PC-9 (cell line): ENCODE results near the gene CA11. TPM values are rescaled to one million over a fixed set of nuclear protein-coding genes. Genes with fewer than 3 reads are reported as not detected.
A peak's percentile ranks its signal among the peaks of the same experiment; 100 is the strongest.

Experiments
- BruUV-seq: library from RNA; stranded (reverse); fragments of 400-500 nt; replicated peaks from 2 replicates; lab custom pipeline; 2021; lab: Mats Ljungman, UMichigan
- CTCF ChIA-PET: fragments of 300-600 bp; sonication (Branson Sonifier 250); formaldehyde crosslinking; loops from one replicate; lab custom pipeline; 2022; ENCODE audit warnings: antibody characterized with exemption; lab: Charles Lee
- POLR2A ChIA-PET: fragments of 300-600 bp; sonication (Branson Sonifier 250); formaldehyde crosslinking; loops from one replicate; lab custom pipeline; 2022; ENCODE audit warnings: antibody characterized with exemption; ENCODE audit not compliant: unreplicated experiment; lab: Charles Lee
- DNase-seq, 2 experiments: peaks; one replicate each; pipeline versions ENCODE4 v3.0.0 to v3.0.0-alpha.2; 2015 to 2022; ENCODE audit warnings: mixed read lengths in 1 of 2
- H2AFZ ChIP-seq: fragments of 200-600 bp; sonication (generic); 2 replicates; pipeline ENCODE4 v1.8.1; 2017; ENCODE audit warnings: antibody characterized with exemption
- H3F3A ChIP-seq: fragments of 200-600 bp; sonication (generic); 2 replicates; pipeline ENCODE4 v1.8.1; 2017; ENCODE audit warnings: antibody characterized with exemption, mild to moderate bottlenecking, low read depth; ENCODE audit not compliant: insufficient read depth
- H3K27ac ChIP-seq: fragments of 200-600 bp; sonication (generic); 2 replicates; pipeline ENCODE4 v1.6.1; 2016; ENCODE audit warnings: mixed run types
- H3K27me3 ChIP-seq: fragments of 200-600 bp; sonication (generic); 2 replicates; pipeline ENCODE4 v1.6.1; 2016; ENCODE audit warnings: low read depth, mixed run types; ENCODE audit not compliant: insufficient read depth
- H3K36me3 ChIP-seq: fragments of 200-600 bp; sonication (generic); 2 replicates; pipeline ENCODE4 v1.6.1; 2016; ENCODE audit warnings: low read depth, mixed run types
- H3K4me1 ChIP-seq: fragments of 200-600 bp; sonication (generic); replicated peaks from 2 replicates; pipeline ENCODE4 v1.6.1; 2016; ENCODE audit warnings: mixed run types; ENCODE audit not compliant: insufficient read depth
- H3K4me2 ChIP-seq: fragments of 200-600 bp; sonication (generic); 2 replicates; pipeline ENCODE4 v1.6.1; 2017; ENCODE audit warnings: mixed run types
- H3K4me3 ChIP-seq: fragments of 200-600 bp; sonication (generic); 2 replicates; pipeline ENCODE4 v1.6.1; 2016; ENCODE audit warnings: mixed run types
- H3K79me2 ChIP-seq: fragments of 200-600 bp; sonication (generic); 2 replicates; pipeline ENCODE4 v1.6.1; 2017; ENCODE audit warnings: low read depth, mixed run types
- H3K9me2 ChIP-seq: fragments of 200-600 bp; sonication (generic); 2 replicates; pipeline ENCODE4 v1.8.1; 2017; ENCODE audit warnings: mild to moderate bottlenecking; ENCODE audit not compliant: insufficient read depth
- H3K9me3 ChIP-seq: fragments of 200-600 bp; sonication (generic); 2 replicates; pipeline ENCODE4 v1.8.1; 2016; ENCODE audit warnings: low read depth; ENCODE audit not compliant: insufficient read depth
- H4K20me1 ChIP-seq: fragments of 200-600 bp; sonication (generic); 2 replicates; pipeline ENCODE4 v1.8.1; 2017; ENCODE audit not compliant: insufficient read depth
- CTCF ChIP-seq: fragments of 200-600 bp; sonication (generic); conservative IDR thresholded peaks from 2 replicates; pipeline ENCODE4 v1.6.1; 2017; ENCODE audit warnings: mixed run types, antibody characterized with exemption, mild to moderate bottlenecking, moderate library complexity
- EZH2 ChIP-seq: fragments of 200-600 bp; sonication (generic); IDR thresholded peaks from 2 replicates; pipeline ENCODE4 v1.8.0; 2017; ENCODE audit warnings: antibody characterized with exemption, low read depth
- intact Hi-C: fragments of 100-400 bp; cut with micrococcal nuclease; formaldehyde crosslinking; loops from one replicate; pipeline ENCODE4 v1.10.0; 2022; ENCODE audit not compliant: unreplicated experiment
- total RNA-seq: library from RNA; stranded (reverse); gene quantifications from 2 replicates; pipeline ENCODE4 v1.2.3, GENCODE V29; 2021

Gene CA11
- total RNA-seq, 1 experiment from 2014 or later, result 11.0 TPM

DNA sequence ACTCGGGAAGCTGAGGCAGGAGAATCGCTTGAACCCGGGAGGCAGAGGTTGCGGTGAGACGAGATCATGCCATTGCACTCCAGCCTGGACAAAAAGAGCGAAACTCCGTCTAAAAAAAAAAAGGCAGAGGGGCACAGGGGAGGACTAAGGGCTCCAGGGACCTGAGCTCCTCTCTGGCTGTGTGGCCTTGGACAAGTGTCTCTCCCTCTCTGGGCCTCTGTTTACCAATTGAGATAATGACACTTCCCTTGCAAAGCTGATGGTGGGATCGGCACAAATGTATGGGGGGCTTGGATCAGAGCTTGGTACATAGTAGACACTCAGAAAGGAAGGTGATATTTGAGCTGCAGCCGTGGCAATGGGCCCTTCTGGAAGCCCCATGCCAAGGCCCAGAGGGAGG lies 50.8 kb downstream of the CA11 start:
- no peak for TF ChIP-seq CTCF
- TF ChIP-seq EZH2, result no peak

DNA sequence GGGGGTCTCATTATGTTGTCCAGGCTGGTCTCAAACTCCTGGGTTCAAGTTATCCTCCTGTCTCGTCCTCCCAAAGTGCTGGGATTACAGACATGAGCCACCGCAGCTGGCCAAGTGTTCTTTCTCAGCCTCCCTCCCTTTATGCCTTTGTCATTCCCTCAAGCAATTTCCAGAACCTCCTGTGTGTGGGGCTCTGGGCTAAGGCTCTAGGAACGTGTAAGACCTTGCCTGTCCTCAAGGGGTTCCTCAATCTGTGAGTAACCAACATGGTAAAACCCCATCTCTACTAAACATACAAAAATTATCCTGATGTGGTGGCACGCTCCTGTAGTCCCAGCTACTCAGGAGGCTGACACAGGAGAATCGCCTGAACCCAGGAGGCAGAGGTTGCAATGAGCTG lies 55.0 kb downstream of the CA11 start:
- Histone ChIP-seq H2AFZ (no peak overlapping the region), H3K4me3 (no peak overlapping the region), H3K79me2 (no peaks in the 10 kb centered on the region), H3K9me2 (no peaks in the 10 kb centered on the region), H3F3A (peaks cover 23% of the 10 kb centered on the region), H3K4me1 (peaks cover 10% of the 10 kb centered on the region), H3K36me3 (no peaks in the 10 kb centered on the region), H3K4me2 (no peak overlapping the region), H4K20me1 (no peaks in the 10 kb centered on the region), H3K27me3 (no peaks in the 10 kb centered on the region), H3K27ac (no peak overlapping the region), H3K9me3 (no peaks in the 10 kb centered on the region)
- TF ChIP-seq CTCF, result peak; percentile 31; the same call in 1 of the 2 replicates
- no peak for TF ChIP-seq EZH2
- intact Hi-C loops, result no loop called here
- no peak for DNase-seq
- ChIA-PET POLR2A (no interaction called here), CTCF (interaction anchor here (0.5 kb wide), 1 partner anchor 98 kb away, joined by 17 read pairs; no protein-coding TSS in a partner anchor)
- BruUV-seq, result no TSS peak

More for the DNA sequence above, 50.8 kb downstream of the CA11 start:
- Histone ChIP-seq H3K4me2 (no peak overlapping the region), H3K36me3 (no peaks in the 10 kb centered on the region), H2AFZ (no peak overlapping the region), H3K4me1 (no peaks in the 10 kb centered on the region), H3F3A (peaks cover 5% of the 10 kb centered on the region; the same call in 1 of the 2 replicates), H3K27ac (no peak overlapping the region), H3K79me2 (no peaks in the 10 kb centered on the region), H3K9me2 (no peaks in the 10 kb centered on the region), H3K9me3 (no peaks in the 10 kb centered on the region), H4K20me1 (no peaks in the 10 kb centered on the region), H3K27me3 (no peaks in the 10 kb centered on the region), H3K4me3 (no peak overlapping the region)
- ChIA-PET POLR2A (no interaction called here), CTCF (interaction anchor here (0.6 kb wide), 1 partner anchor 14 kb away, joined by 3 read pairs; no protein-coding TSS in a partner anchor)
- intact Hi-C loops, result no loop called here
- no TSS peak for BruUV-seq
- DNase-seq, result no peak

GRCh38 chr19:48588670-48589401 lies 57.2 kb downstream of the CA11 start:
- BruUV-seq, result no TSS peak
- H3K27me3 ChIP-seq, result no peaks in the 10 kb centered on the region
- peak overlapping the region; percentile 73 for H3K27ac ChIP-seq
- no peaks in the 10 kb centered on the region for H4K20me1 ChIP-seq
- H2AFZ ChIP-seq, result peak overlapping the region; percentile 71; the same call in 1 of the 2 replicates
- peak; percentile 94 for TF ChIP-seq CTCF
- TF ChIP-seq EZH2, result no peak
- H3K9me3 ChIP-seq, result no peaks in the 10 kb centered on the region
- no peaks in the 10 kb centered on the region for H3K36me3 ChIP-seq
- ChIA-PET POLR2A (interaction anchor here (0.7 kb wide), 1 partner anchor 12 kb away, joined by 3 read pairs; no protein-coding TSS in a partner anchor), CTCF (interaction anchor here (1.0 to 1.6 kb wide), 4 partner anchors 26 to 197 kb away, joined by 3 to 5 read pairs (median 4); partner anchors contain the start of genes FAM83E and KDELR1)
- peaks cover 20% of the 10 kb centered on the region for H3F3A ChIP-seq
- H3K9me2 ChIP-seq, result no peaks in the 10 kb centered on the region
- H3K4me3 ChIP-seq, result peak overlapping the region; percentile 43; the same call in 1 of the 2 replicates
- peaks cover 14% of the 10 kb centered on the region for H3K4me1 ChIP-seq
- intact Hi-C loops, result loop anchor here (1.0 to 2.0 kb wide), 2 partner anchors 26 to 269 kb away; partner anchors contain the start of gene FAM83E
- peak overlapping the region; percentile 69 for H3K4me2 ChIP-seq
- DNase-seq, result peak; percentile 93 to 96
- H3K79me2 ChIP-seq, result no peaks in the 10 kb centered on the region

Other genes starting within 250 kb of the CA11 start
- 35.5 and 44.2 TPM in 2 replicates for gene GRWD1, start 200.2 kb downstream of the CA11 start, total RNA-seq
- 5.4 and 8.3 TPM in 2 replicates for gene KCNJ14, start 190.6 kb downstream of the CA11 start, total RNA-seq
- gene CYTH2, start 176.8 kb downstream of the CA11 start, total RNA-seq, result 74.4 and 93.0 TPM in 2 replicates
- gene LMTK3, start 134.4 kb downstream of the CA11 start, total RNA-seq, result 13.9 and 19.6 TPM in 2 replicates
- gene SULT2B1, start 94.0 kb downstream of the CA11 start, total RNA-seq, result 4.4 and 6.2 TPM in 2 replicates
- gene SPACA4, start 39.4 kb downstream of the CA11 start, total RNA-seq, result not detected in 2 replicates
- gene FAM83E, start 31.1 kb downstream of the CA11 start, total RNA-seq, result 12.3 and 17.4 TPM in 2 replicates
- 1,618 and 1,710 TPM in 2 replicates for gene RPL18, start 27.0 kb downstream of the CA11 start, total RNA-seq
- 18.4 and 20.0 TPM in 2 replicates for gene SPHK2, start 26.7 kb downstream of the CA11 start, total RNA-seq
- gene DBP, start 8.8 kb downstream of the CA11 start, total RNA-seq, result 48.2 and 48.6 TPM in 2 replicates
- 2.9 and 7.4 TPM in 2 replicates for gene NTN5, start 26.8 kb upstream of the CA11 start, total RNA-seq
- 8.7 and 9.6 TPM in 2 replicates for gene FUT2, start 49.8 kb upstream of the CA11 start, total RNA-seq
- gene MAMSTR, start 73.5 kb upstream of the CA11 start, total RNA-seq, result 2.6 and 3.9 TPM in 2 replicates
- gene RASIP1, start 94.4 kb upstream of the CA11 start, total RNA-seq, result 1.3 and 1.4 TPM in 2 replicates
- 2.2 and 3.0 TPM in 2 replicates for gene IZUMO1, start 100.7 kb upstream of the CA11 start, total RNA-seq
- 7.9 and 9.6 TPM in 2 replicates for gene FUT1, start 106.5 kb upstream of the CA11 start, total RNA-seq
- 0.41 and 0.78 TPM in 2 replicates for gene FGF21, start 109.3 kb upstream of the CA11 start, total RNA-seq
- gene BCAT2, start 164.8 kb upstream of the CA11 start, total RNA-seq, result 69.7 and 70.5 TPM in 2 replicates
- 20.7 and 33.6 TPM in 2 replicates for gene HSD17B14, start 190.3 kb upstream of the CA11 start, total RNA-seq
- 0.79 and 1.8 TPM in 2 replicates for gene PLEKHA4, start 222.4 kb upstream of the CA11 start, total RNA-seq
- 49.5 and 53.6 TPM in 2 replicates for gene PPP1R15A, start 226.2 kb upstream of the CA11 start, total RNA-seq